HG03521 (cell line): Measurements from ENCODE around the gene GRIN2C.
A peak's percentile ranks its signal among the peaks of the same experiment; 100 is the strongest.
"Not testable (repeated sequence)": the region's sequence is repeated elsewhere in the genome, so short reads cannot be mapped to it uniquely, and the experiment has no call there.

ENCODE experiments used
- ATAC-seq: cut with Tn5 transposase; IDR thresholded peaks from one replicate; pipeline ENCODE4 v1.9.1; 2021; ENCODE audit warnings: mild to moderate bottlenecking, moderate library complexity; ENCODE audit not compliant: unreplicated experiment

Gene GRIN2C

DNA sequence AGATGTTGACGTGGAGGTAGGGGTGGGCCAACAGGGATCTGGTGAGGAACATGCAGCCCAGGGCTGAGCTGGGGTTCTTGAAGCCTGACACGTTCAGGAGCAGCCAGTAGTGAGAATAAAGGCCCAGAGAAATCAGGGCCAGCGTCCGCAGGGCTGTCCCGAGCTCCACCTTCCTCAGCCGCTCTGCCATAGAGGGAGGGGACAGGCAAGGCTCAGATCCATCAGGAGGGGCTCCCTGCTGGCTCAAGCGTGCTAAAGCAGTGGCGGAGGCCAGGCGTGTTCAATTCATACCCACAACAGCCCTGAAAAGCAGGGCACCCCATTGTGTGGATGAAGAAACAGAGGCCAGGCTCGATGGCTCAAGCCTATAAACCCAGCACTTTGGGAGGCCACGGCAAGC lies 21.4 kb upstream of the GRIN2C start:
- ATAC-seq: no peak

DNA sequence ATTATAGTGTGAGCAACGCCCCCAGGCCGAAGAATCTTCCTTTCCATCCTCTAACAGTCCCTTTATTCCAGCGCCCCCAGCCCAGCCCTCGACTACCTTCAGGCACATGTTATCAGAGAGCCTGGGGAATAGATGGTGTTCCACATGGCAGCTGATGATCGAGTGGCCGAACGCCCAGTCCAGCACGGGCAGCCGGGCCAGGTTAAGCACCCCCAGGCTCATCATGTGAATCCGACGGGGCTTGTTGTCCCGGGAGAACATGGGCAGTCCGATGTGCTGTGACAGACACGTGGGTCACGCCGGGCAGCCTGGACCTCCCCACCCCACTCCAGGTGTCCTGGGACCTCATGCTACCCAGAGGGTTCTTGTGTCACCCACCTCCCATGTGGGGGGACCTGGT lies 19.6 kb upstream of the GRIN2C start:
- ATAC-seq: no peak

DNA sequence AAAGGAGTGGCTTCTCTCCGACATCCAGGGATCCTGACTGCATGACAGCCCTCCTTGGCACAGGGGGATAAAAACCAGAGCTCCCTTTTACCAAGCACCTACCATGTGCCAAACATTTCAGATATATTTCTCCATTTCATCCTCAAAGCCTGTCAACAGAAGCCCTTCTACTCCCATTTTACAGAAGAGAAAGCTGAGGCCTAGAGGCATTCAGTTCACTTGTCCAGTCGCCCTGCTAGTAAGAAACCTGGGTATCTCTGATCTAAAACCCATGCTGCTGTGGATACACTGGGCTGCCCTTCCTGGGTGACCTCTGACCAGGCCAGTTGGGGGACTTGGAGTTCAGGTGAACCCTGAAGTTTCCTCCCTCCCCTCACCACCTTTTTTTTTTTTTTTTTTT lies 19.0 kb upstream of the GRIN2C start:
- ATAC-seq: no peak

GRCh38 chr17:74877592-74878548 lies 18.2 kb upstream of the GRIN2C start:
- ATAC-seq: no peak

- ATAC-seq: no peak
Measured at GRCh38 chr17:74875977-74876593, 16.4 kb upstream of the GRIN2C start.

DNA sequence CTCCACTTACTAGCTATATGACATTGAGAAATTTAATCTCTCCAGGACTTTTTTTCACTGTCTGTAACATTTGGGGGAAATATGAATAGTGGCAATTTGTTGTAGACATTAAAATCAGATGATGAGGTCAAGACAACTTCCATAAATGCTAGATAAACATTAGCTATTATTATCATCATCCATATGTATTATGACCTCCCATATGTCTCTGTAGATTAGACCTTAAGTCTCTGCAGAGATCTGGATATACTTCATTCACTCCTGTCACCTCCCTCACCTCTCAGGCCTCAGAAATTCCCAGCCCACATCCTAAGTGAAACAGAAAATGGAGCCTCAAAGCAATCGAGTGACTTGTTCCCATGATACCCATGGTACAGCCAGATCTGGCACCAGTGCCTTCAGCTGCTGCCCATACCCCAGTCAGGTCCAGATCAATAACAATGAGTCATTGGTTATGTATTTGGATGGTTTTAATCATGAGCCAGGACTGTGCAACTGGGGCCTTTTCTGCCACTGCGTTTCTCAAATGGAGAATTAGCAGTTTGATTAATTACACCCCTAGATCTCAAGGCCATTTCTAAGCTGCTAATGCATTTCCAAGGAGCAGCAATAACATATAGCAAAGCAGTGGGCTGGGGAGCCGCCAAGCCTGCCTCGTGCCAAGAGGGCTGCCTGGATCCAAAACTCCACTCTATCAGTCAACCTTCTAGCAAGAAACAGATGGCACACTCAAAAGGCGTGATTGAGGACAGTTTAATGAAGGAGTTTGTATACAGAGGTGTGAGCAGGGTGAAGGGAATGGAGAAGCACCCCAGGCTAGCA lies 15.7 kb upstream of the GRIN2C start:
- no peak for ATAC-seq

- no peak for ATAC-seq
Measured at GRCh38 chr17:74874615-74875037, 14.9 kb upstream of the GRIN2C start.

GRCh38 chr17:74873874-74874614 lies 14.4 kb upstream of the GRIN2C start:
- no peak for ATAC-seq

DNA sequence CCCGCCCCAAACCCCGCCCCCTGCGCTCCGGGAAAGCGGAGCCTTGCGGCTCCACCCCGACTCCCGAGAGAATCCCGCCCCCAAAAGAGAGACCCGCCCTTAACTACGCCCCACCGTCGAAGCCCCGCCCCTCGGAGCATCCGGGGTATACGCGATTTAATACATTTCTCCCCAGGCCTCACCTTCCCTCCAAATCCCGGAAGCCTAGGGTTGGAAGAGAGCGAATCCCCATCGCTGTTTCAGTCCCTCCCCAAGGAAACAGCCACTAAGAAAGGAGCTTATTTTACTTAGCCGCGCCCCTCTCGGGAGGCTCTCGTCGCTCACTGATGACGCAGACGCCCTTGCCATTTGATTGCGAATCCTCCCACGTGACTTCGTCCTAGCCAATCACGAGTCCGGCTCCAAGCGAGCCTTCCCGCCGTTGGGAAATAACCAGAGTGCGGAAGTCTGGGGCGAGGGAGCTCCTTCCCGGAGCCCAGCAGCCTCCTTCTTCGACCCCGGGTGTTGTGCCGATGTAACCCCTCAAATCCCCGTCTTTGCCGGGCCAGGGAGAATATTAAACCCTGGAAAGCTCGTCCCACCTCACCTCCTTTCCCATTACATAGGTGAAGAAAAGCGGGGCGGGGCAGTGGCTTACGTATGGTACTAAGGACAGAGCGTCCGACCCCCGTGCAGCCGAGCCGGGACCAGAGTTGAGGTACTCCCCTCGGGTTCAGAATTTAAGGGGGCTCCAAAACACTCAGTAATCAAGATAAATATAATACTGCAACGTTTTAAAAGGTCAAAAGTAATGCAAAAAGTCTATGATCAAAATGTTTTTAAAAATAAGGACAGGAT lies 13.6 kb upstream of the GRIN2C start:
- peak; percentile 87 for ATAC-seq

- no peak for ATAC-seq
Measured at GRCh38 chr17:74872313-74873036, 12.8 kb upstream of the GRIN2C start, which contains the start of gene FDXR. Gene FDXR (minus strand): TSS chr17:74872994. CDS start chr17:74872944, 50 bp downstream.

GRCh38 chr17:74871356-74872076 lies 11.8 kb upstream of the GRIN2C start:
- ATAC-seq: no peak

GRCh38 chr17:74870512-74870911 lies 10.8 kb upstream of the GRIN2C start:
- ATAC-seq: no peak

DNA sequence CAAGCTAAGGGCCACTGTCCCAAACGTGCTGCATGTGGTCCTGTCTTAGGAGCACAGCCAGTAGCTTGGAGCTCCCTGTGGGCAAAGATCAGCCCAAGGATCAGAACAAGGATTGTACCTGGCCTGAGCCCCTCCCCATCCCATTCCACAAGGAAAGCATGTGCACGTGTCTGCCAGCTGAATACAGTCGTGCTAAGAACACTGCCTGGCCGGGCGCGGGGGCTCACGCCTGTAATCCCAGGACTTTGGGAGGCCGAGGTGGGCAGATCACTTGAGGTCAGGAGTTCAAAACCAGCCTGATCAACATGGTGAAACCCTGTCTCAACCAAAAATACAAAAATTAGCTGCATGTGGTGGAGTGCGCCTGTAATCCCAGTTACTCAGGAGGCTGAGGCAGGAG lies 10.3 kb upstream of the GRIN2C start:
- ATAC-seq: not testable (repeated sequence)

DNA sequence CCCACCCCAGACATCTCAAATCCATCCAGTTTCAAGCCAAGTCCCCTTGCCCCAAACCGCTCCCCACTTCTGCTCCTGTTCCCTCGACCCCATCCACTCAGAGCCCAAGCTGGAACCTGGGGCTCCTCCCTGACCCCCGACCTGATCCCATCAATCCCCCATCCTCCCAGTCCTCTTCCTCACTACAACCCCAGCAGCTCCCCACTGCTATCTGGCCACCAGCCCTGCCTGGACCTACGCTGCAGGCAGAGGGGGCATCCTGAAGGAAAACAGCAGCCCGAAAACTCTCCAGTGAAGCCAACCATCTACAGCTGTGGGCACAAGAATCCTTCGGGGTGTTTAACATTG lies 9.2 kb upstream of the GRIN2C start:
- ATAC-seq: no peak

GRCh38 chr17:74868251-74868907 lies 8.7 kb upstream of the GRIN2C start:
- ATAC-seq: no peak

DNA sequence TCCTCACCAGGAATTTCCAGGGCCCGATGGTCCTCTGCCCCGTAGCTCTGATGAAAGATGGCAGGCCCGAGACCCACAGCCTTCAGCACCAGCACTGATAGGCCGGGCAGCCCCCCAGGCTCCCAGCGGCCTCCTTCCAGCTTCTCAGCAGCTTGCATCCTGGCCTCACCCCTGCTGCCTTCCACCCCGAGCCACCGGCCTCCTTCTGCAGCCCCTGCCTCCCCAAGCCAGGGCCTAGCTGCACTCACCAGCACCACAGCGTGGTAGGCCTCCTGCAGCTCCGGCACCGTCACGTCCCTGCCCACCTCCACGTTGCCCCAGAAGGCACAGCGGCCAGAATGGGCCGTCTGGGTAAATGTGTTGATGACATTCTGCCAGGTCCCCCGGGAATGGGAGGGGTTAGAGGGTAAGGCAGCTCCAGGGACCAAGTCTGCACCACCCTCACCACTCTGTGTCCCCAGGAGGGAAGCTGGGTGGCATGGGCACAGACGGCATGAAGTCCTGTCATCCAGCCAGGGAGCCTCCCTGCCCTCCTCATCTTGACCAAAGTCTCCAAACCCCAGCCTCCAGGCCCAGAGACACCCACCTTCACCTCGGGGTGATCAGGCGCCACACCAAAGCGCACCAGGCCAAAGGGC lies 6.6 kb upstream of the GRIN2C start:
- ATAC-seq: no peak

GRCh38 chr17:74865504-74866197 lies 6.0 kb upstream of the GRIN2C start:
- no peak for ATAC-seq
